Small intestine (tissue), 7 donors: ENCODE results near the gene TAF4B. TPM values are rescaled to one million over a fixed set of nuclear protein-coding genes. Genes with fewer than 3 reads are reported as not detected.

Experiments
- DNase-seq, 2 donors: peaks; one replicate each; pipeline versions ENCODE4 v3.0.0 to v3.0.0-alpha.2; 2013
- FAIRE-seq: peaks from 2 replicates; lab custom pipeline; 2012; peaks lifted over from hg19 to GRCh38; lab: Jason Lieb, UNC
- H3K27ac ChIP-seq, 3 donors: one replicate each; pipeline ENCODE4 v1.5.1; 2013; ENCODE audit warnings: low read length in 2 of 3, mild to moderate bottlenecking in 2 of 3, control low read depth in 1 of 3, inconsistent platforms in 1 of 3, low read depth in 1 of 3, moderate library complexity in 1 of 3
- H3K27me3 ChIP-seq, 3 donors: one replicate each; pipeline ENCODE4 v1.6.1; 2013; ENCODE audit warnings: low read length in 3 of 3, inconsistent platforms in 1 of 3; ENCODE audit not compliant: control insufficient read depth in 3 of 3, insufficient read depth in 3 of 3
- H3K36me3 ChIP-seq, 3 donors: one replicate each; pipeline ENCODE4 v1.6.1; 2013; ENCODE audit warnings: low read length in 3 of 3, inconsistent platforms in 1 of 3, low read depth in 1 of 3, mild to moderate bottlenecking in 1 of 3, moderate library complexity in 1 of 3; ENCODE audit not compliant: control insufficient read depth in 3 of 3, insufficient read depth in 2 of 3
- H3K4me1 ChIP-seq, 3 donors: one replicate each; pipeline ENCODE4 v1.6.1; 2013; ENCODE audit warnings: low read length in 2 of 3, inconsistent platforms in 1 of 3, low read depth in 1 of 3, mild to moderate bottlenecking in 1 of 3, moderate library complexity in 1 of 3; ENCODE audit not compliant: control insufficient read depth in 3 of 3, insufficient read depth in 2 of 3
- H3K4me3 ChIP-seq, 3 donors: one replicate each; pipeline ENCODE4 v1.5.1; 2013; ENCODE audit warnings: low read length in 3 of 3, control low read depth in 1 of 3, inconsistent platforms in 1 of 3, low read depth in 1 of 3, mild to moderate bottlenecking in 1 of 3, moderate library complexity in 1 of 3
- H3K9me3 ChIP-seq, 2 donors: one replicate each; pipeline ENCODE4 v1.6.1; 2013; ENCODE audit warnings: low read depth in 1 of 2, low read length in 1 of 2; ENCODE audit not compliant: control insufficient read depth in 2 of 2, insufficient read depth in 1 of 2
- WGBS, 3 donors: extraction: QIAGEN DNeasy Blood & Tissue Kit; methylation state at CpG; one replicate each; pipeline ENCODE4 v1.1.7; 2013; 5-methylcytosine and 5-hydroxymethylcytosine counted together
- polyA plus RNA-seq, 4 donors: library from polyadenylated mRNA; stranded (reverse) in 3 of 4; unstranded in 1 of 4; fragments of 200-250 nt in 3 of 4; fragments of 120-200 nt in 1 of 4; gene quantifications; one replicate each; pipeline versions ENCODE4 v1.2.1 to v1.2.3, GENCODE V29; 2013
- donor health status: healthy with polysubstance abuse.
- donor health status: control.
- donor health status: control.
- donor health status: Bipolar disorder and iron deficiency.
- donor health status: healthy.

Gene TAF4B
- polyA plus RNA-seq, 4 donors, result 0.22 to 3.4 (median 1.7) TPM

GRCh38 chr18:26419746-26420145 lies 193.5 kb downstream of the TAF4B start:
- Histone ChIP-seq H3K4me1 (no peaks in the 10 kb centered on the region), H3K9me3 (no peaks in the 10 kb centered on the region), H3K27ac (no peak overlapping the region), H3K4me3 (no peak overlapping the region), H3K27me3 (no peaks in the 10 kb centered on the region), H3K36me3 (no peaks in the 10 kb centered on the region)
- FAIRE-seq, result no peak
- WGBS, 3 donors, result 80 to 84% (median 80%) methylated on average over 9 of the region's 9 CpGs
- DNase-seq, result no peak

- Histone ChIP-seq H3K27ac (no peak overlapping the region), H3K4me1 (no peaks in the 10 kb centered on the region), H3K36me3 (no peaks in the 10 kb centered on the region), H3K9me3 (no peaks in the 10 kb centered on the region), H3K27me3 (no peaks in the 10 kb centered on the region), H3K4me3 (no peak overlapping the region)
- DNase-seq, result no peak
- no peak for FAIRE-seq
- 73 to 88% (median 85%) methylated on average over 6 of the region's 6 CpGs for WGBS, 3 donors
Measured at GRCh38 chr18:26421503-26421902, 195.3 kb downstream of the TAF4B start.

- H3K27ac ChIP-seq, result no peak overlapping the region
- no peaks in the 10 kb centered on the region for H3K4me1 ChIP-seq
- FAIRE-seq (no peak), DNase-seq (no peak)
- H3K27me3 ChIP-seq, result no peaks in the 10 kb centered on the region
- no peaks in the 10 kb centered on the region for H3K9me3 ChIP-seq
- no peaks in the 10 kb centered on the region for H3K36me3 ChIP-seq
- no peak overlapping the region for H3K4me3 ChIP-seq
- WGBS, 3 donors, result 77 to 88% (median 78%) methylated on average over 9 of the region's 9 CpGs
Measured at GRCh38 chr18:26421931-26422330, 195.7 kb downstream of the TAF4B start.

- DNase-seq (no peak), FAIRE-seq (no peak)
- H3K4me1 ChIP-seq, result no peaks in the 10 kb centered on the region
- H3K4me3 ChIP-seq, result no peak overlapping the region
- no peaks in the 10 kb centered on the region for H3K27me3 ChIP-seq
- WGBS, 3 donors, result 82 to 92% (median 87%) methylated on average over 6 of the region's 6 CpGs
- H3K9me3 ChIP-seq, result no peaks in the 10 kb centered on the region
- H3K27ac ChIP-seq, result no peak overlapping the region
- no peaks in the 10 kb centered on the region for H3K36me3 ChIP-seq
Measured at GRCh38 chr18:26422472-26423162, 196.4 kb downstream of the TAF4B start.

GRCh38 chr18:26424428-26425147 lies 198.3 kb downstream of the TAF4B start:
- no peaks in the 10 kb centered on the region for H3K9me3 ChIP-seq
- FAIRE-seq, result no peak
- no peaks in the 10 kb centered on the region for H3K27me3 ChIP-seq
- no peak overlapping the region for H3K27ac ChIP-seq
- H3K36me3 ChIP-seq, result no peaks in the 10 kb centered on the region
- WGBS, 3 donors, result 67 to 80% (median 72%) methylated on average over 4 of the region's 4 CpGs
- H3K4me1 ChIP-seq, result no peaks in the 10 kb centered on the region
- no peak overlapping the region for H3K4me3 ChIP-seq
- no peak for DNase-seq

GRCh38 chr18:26425148-26425531 lies 198.9 kb downstream of the TAF4B start:
- Histone ChIP-seq H3K4me1 (no peaks in the 10 kb centered on the region), H3K9me3 (no peaks in the 10 kb centered on the region), H3K27me3 (no peaks in the 10 kb centered on the region), H3K4me3 (no peak overlapping the region), H3K27ac (no peak overlapping the region), H3K36me3 (no peaks in the 10 kb centered on the region)
- DNase-seq (no peak), FAIRE-seq (no peak)
- WGBS, 3 donors, result 81 to 90% (median 89%) methylated on average over 5 of the region's 5 CpGs

- Histone ChIP-seq H3K36me3 (no peaks in the 10 kb centered on the region), H3K4me3 (no peak overlapping the region), H3K27ac (no peak overlapping the region), H3K9me3 (no peaks in the 10 kb centered on the region), H3K27me3 (no peaks in the 10 kb centered on the region), H3K4me1 (no peaks in the 10 kb centered on the region)
- WGBS, 3 donors, result 49 to 56% (median 50%) methylated on average over 5 of the region's 5 CpGs
- DNase-seq (no peak), FAIRE-seq (no peak)
Measured at GRCh38 chr18:26429535-26430226, 203.4 kb downstream of the TAF4B start.

- H3K4me3 ChIP-seq, result no peak overlapping the region
- no peaks in the 10 kb centered on the region for H3K4me1 ChIP-seq
- no peaks in the 10 kb centered on the region for H3K36me3 ChIP-seq
- no peaks in the 10 kb centered on the region for H3K9me3 ChIP-seq
- no peaks in the 10 kb centered on the region for H3K27me3 ChIP-seq
- FAIRE-seq (no peak), DNase-seq (no peak)
- no peak overlapping the region for H3K27ac ChIP-seq
- WGBS, 3 donors, result 72 to 78% (median 74%) methylated on average over 5 of the region's 5 CpGs
Measured at GRCh38 chr18:26432651-26433424, 206.6 kb downstream of the TAF4B start.
